Hair follicular keratinocyte (primary cell): ENCODE results near the gene ZNF12. TPM values are rescaled to one million over a fixed set of nuclear protein-coding genes. Genes with fewer than 3 reads are reported as not detected.

Experiments used
- total RNA-seq: library from RNA; depleted of rRNA; stranded (reverse); fragments of >200 nt; gene quantifications from 2 replicates; pipeline ENCODE4 v1.2.3, GENCODE V29; 2015

ZNF12 gene
- total RNA-seq, result 6.4 and 7.0 TPM in 2 replicates

GRCh38 chr7:6706666-6707407 is at the start of gene ZNF12:
TSS of gene ZNF12 (minus strand) at chr7:6706947. CDS start at chr7:6705173, 1,774 bp downstream.

GRCh38 chr7:6753964-6754363 is 47.2 kb upstream of the ZNF12 start, which contains the start of gene RSPH10B2:
TSS of gene RSPH10B2 (plus strand) at chr7:6754103. CDS start at chr7:6757678, 3,575 bp downstream.

Other genes with a start within 250 kb of the ZNF12 start
- gene KDELR2, start 222.8 kb downstream of the ZNF12 start, total RNA-seq, result 106 and 120 TPM in 2 replicates
- 0.16 TPM in 1 of 2 replicates, not detected in the other for gene GRID2IP, start 155.5 kb downstream of the ZNF12 start, total RNA-seq
- 40.4 and 55.2 TPM in 2 replicates for gene ZDHHC4, start 129.5 kb downstream of the ZNF12 start, total RNA-seq
- 17.7 and 24.5 TPM in 2 replicates for gene INTS15, start 116.9 kb downstream of the ZNF12 start, total RNA-seq
- 0.11 and 2.4 TPM in 2 replicates for gene ZNF853, start 91.3 kb downstream of the ZNF12 start, total RNA-seq
- gene ZNF316, start 69.6 kb downstream of the ZNF12 start, total RNA-seq, result 11.5 and 12.4 TPM in 2 replicates
- 0.19 TPM in 1 of 2 replicates, not detected in the other for gene RSPH10B2, start 47.2 kb upstream of the ZNF12 start, total RNA-seq
- 15.9 and 30.5 TPM in 2 replicates for gene CCZ1B, start 119.3 kb upstream of the ZNF12 start, total RNA-seq